H7 (cell line): ENCODE results near the gene WDR36. TPM values are rescaled to one million over a fixed set of nuclear protein-coding genes. Genes with fewer than 3 reads are reported as not detected.

Experiments used
- DNase-seq: peaks from one replicate; pipeline ENCODE4 v3.0.0; 2012
- H3K27me3 ChIP-seq: 2 replicates; pipeline ENCODE4 v1.6.0; 2011; ENCODE audit warnings: mild to moderate bottlenecking, low read length; ENCODE audit not compliant: control insufficient read depth, insufficient read depth
- H3K36me3 ChIP-seq: replicated peaks from 2 replicates; pipeline ENCODE4 v1.5.1; 2011; ENCODE audit warnings: low read length; ENCODE audit not compliant: control insufficient read depth, insufficient read depth
- H3K4me3 ChIP-seq: 2 replicates; pipeline ENCODE4 v1.5.1; 2011; ENCODE audit warnings: low read depth, mild to moderate bottlenecking, control low read depth, low read length, moderate library complexity; ENCODE audit not compliant: insufficient read depth
- total RNA-seq: library from RNA; depleted of rRNA; stranded (reverse); fragments of >200 nt; shearing (Covaris generic); gene quantifications from 2 replicates; pipeline ENCODE4 v1.2.3, GENCODE V29; 2014; rRNA removed

WDR36 gene
- 41.5 and 52.3 TPM in 2 replicates for total RNA-seq

- H3K36me3 ChIP-seq: peaks cover 1% of the 10 kb centered on the region
- peaks cover 2% of the 10 kb centered on the region for H3K27me3 ChIP-seq
- peak within 1 kb of the TSS; percentile 81 for H3K4me3 ChIP-seq
- peak; percentile 77 for DNase-seq
These were observed at the start of gene WDR36 for GRCh38 chr5:111092062-111092853. TSS of gene WDR36 (plus strand) at chr5:111092348. CDS start at chr5:111092457, 109 bp downstream.

GRCh38 chr5:111043712-111044506, 48.2 kb upstream of the WDR36 start:
- H3K27me3 ChIP-seq: no peaks in the 10 kb centered on the region
- peak; percentile 17 for DNase-seq
- no peaks in the 10 kb centered on the region for H3K36me3 ChIP-seq
- no peak overlapping the region for H3K4me3 ChIP-seq

GRCh38 chr5:111058064-111058463, 34.1 kb upstream of the WDR36 start:
- Histone ChIP-seq H3K4me3 (no peak overlapping the region), H3K36me3 (no peaks in the 10 kb centered on the region), H3K27me3 (no peaks in the 10 kb centered on the region)
- no peak for DNase-seq

GRCh38 chr5:111060169-111060568, 32.0 kb upstream of the WDR36 start:
- no peaks in the 10 kb centered on the region for H3K27me3 ChIP-seq
- H3K4me3 ChIP-seq: no peak overlapping the region
- H3K36me3 ChIP-seq: no peaks in the 10 kb centered on the region
- no peak for DNase-seq

- no peaks in the 10 kb centered on the region for H3K36me3 ChIP-seq
- DNase-seq: no peak
- H3K4me3 ChIP-seq: no peak overlapping the region
- no peaks in the 10 kb centered on the region for H3K27me3 ChIP-seq
These were observed 30.5 kb upstream of the WDR36 start for GRCh38 chr5:111061618-111062017.

GRCh38 chr5:111063709-111064322, 28.3 kb upstream of the WDR36 start:
- DNase-seq: no peak
- Histone ChIP-seq H3K4me3 (no peak overlapping the region), H3K36me3 (no peaks in the 10 kb centered on the region), H3K27me3 (peaks cover 7% of the 10 kb centered on the region)

GRCh38 chr5:111066261-111066938, 25.7 kb upstream of the WDR36 start:
- H3K27me3 ChIP-seq: peaks cover 32% of the 10 kb centered on the region
- no peak for DNase-seq

GRCh38 chr5:111068213-111068612, 23.9 kb upstream of the WDR36 start:
- DNase-seq: no peak
- Histone ChIP-seq H3K36me3 (no peaks in the 10 kb centered on the region; the same call in 1 of the 2 replicates), H3K27me3 (peaks cover 50% of the 10 kb centered on the region), H3K4me3 (no peak overlapping the region)

More at GRCh38 chr5:111066261-111066938, 25.7 kb upstream of the WDR36 start:
- no peaks in the 10 kb centered on the region; the same call in 1 of the 2 replicates for H3K36me3 ChIP-seq
- no peak overlapping the region for H3K4me3 ChIP-seq

- peaks cover 62% of the 10 kb centered on the region for H3K27me3 ChIP-seq
- H3K4me3 ChIP-seq: peak overlapping the region; percentile 51; the same call in 1 of the 2 replicates
- H3K36me3 ChIP-seq: no peaks in the 10 kb centered on the region; the same call in 1 of the 2 replicates
- no peak for DNase-seq
These were observed 22.3 kb upstream of the WDR36 start for GRCh38 chr5:111069839-111070238.

GRCh38 chr5:111070272-111071134, 21.6 kb upstream of the WDR36 start:
- peak; percentile 78 for DNase-seq
- Histone ChIP-seq H3K27me3 (peaks cover 64% of the 10 kb centered on the region), H3K36me3 (no peaks in the 10 kb centered on the region; the same call in 1 of the 2 replicates), H3K4me3 (peak overlapping the region; percentile 51)

- DNase-seq: no peak
- H3K36me3 ChIP-seq: no peaks in the 10 kb centered on the region; the same call in 1 of the 2 replicates
- peak within 1 kb of the TSS; percentile 51 for H3K4me3 ChIP-seq
- H3K27me3 ChIP-seq: peaks cover 64% of the 10 kb centered on the region
These were observed 20.7 kb upstream of the WDR36 start, which contains the start of gene TSLP for GRCh38 chr5:111071413-111071812. TSS of gene TSLP (plus strand) at chr5:111071713. CDS start at chr5:111071891, 178 bp downstream.

- DNase-seq: peak; percentile 77
- Histone ChIP-seq H3K27me3 (peaks cover 64% of the 10 kb centered on the region), H3K4me3 (peak overlapping the region; percentile 71), H3K36me3 (no peaks in the 10 kb centered on the region; the same call in 1 of the 2 replicates)
These were observed 19.0 kb upstream of the WDR36 start for GRCh38 chr5:111072949-111073682.

- Histone ChIP-seq H3K36me3 (no peaks in the 10 kb centered on the region; the same call in 1 of the 2 replicates), H3K4me3 (no peak overlapping the region), H3K27me3 (peaks cover 53% of the 10 kb centered on the region)
- DNase-seq: no peak
These were observed 17.9 kb upstream of the WDR36 start for GRCh38 chr5:111074244-111074643.
